ENCODE data around the gene NALCN. TPM values are rescaled to one million over a fixed set of nuclear protein-coding genes. Genes with fewer than 3 reads are reported as not detected.

The NALCN gene
- total RNA-seq, 3 donors from 2014 or later = 0.10 to 1.4 (median 0.12) TPM

DNA sequence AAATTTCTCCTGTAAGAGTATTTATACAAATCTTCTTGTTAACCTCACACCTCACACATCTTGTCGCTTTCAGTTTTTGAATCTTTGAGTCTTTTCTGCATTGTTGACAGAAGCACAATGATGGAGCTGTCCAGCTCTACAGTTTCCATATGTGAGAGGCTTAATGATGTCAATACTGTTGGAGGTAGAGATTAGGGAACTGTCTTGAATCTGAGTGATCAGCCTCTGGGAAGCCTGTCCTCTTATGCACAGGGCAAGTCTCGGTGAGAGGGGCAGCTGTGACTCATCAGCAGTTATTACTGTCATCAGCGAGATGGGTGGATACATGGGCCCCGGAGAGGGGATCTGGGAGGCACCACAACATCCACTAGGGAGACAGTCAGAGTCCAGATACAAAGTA, 31.5 kb upstream of the NALCN start:
- ATAC-seq (no peak), DNase-seq (no peak)
- intact Hi-C loops (cut with DNase I, micrococcal nuclease) = no loop called here
- Histone ChIP-seq H3K9me3 (no peaks in the 10 kb centered on the region), H3K36me3 (ENCODE audit: low read depth) (no peaks in the 10 kb centered on the region), H3K4me3 (no peak overlapping the region), H3K4me1 (ENCODE audit: low read depth) (no peaks in the 10 kb centered on the region)
- TF ChIP-seq, protein P1, sequence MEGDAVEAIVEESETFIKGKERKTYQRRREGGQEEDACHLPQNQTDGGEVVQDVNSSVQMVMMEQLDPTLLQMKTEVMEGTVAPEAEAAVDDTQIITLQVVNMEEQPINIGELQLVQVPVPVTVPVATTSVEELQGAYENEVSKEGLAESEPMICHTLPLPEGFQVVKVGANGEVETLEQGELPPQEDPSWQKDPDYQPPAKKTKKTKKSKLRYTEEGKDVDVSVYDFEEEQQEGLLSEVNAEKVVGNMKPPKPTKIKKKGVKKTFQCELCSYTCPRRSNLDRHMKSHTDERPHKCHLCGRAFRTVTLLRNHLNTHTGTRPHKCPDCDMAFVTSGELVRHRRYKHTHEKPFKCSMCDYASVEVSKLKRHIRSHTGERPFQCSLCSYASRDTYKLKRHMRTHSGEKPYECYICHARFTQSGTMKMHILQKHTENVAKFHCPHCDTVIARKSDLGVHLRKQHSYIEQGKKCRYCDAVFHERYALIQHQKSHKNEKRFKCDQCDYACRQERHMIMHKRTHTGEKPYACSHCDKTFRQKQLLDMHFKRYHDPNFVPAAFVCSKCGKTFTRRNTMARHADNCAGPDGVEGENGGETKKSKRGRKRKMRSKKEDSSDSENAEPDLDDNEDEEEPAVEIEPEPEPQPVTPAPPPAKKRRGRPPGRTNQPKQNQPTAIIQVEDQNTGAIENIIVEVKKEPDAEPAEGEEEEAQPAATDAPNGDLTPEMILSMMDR (IDR thresholded peaks at IDR 0.05) = no peak

- intact Hi-C loops (cut with DNase I, micrococcal nuclease) = no loop called here
- TF ChIP-seq, protein P1 (IDR thresholded peaks at IDR 0.05) = no peak
- Histone ChIP-seq H3K4me1 (ENCODE audit: low read depth) (no peaks in the 10 kb centered on the region), H3K36me3 (ENCODE audit: low read depth) (no peaks in the 10 kb centered on the region), H3K9me3 (no peaks in the 10 kb centered on the region), H3K4me3 (no peak overlapping the region)
- DNase-seq = no peak
- ATAC-seq = no peak
Measured at GRCh38 chr13:101434486-101434885, 18.2 kb upstream of the NALCN start.

GRCh38 chr13:101433895-101434294, 17.6 kb upstream of the NALCN start:
- ATAC-seq (no peak), DNase-seq (no peak)
- no peaks in the 10 kb centered on the region for H3K36me3 ChIP-seq (ENCODE audit: low read depth)
- TF ChIP-seq, protein P1 (IDR thresholded peaks at IDR 0.05) = no peak
- H3K4me1 ChIP-seq (ENCODE audit: low read depth) = no peaks in the 10 kb centered on the region
- H3K9me3 ChIP-seq = no peaks in the 10 kb centered on the region
- no peak overlapping the region for H3K4me3 ChIP-seq
- intact Hi-C loops (cut with DNase I, micrococcal nuclease) = no loop called here

GRCh38 chr13:101429733-101430132, 13.4 kb upstream of the NALCN start:
- Histone ChIP-seq H3K4me1 (ENCODE audit: low read depth) (no peaks in the 10 kb centered on the region), H3K4me3 (no peak overlapping the region), H3K9me3 (no peaks in the 10 kb centered on the region), H3K36me3 (ENCODE audit: low read depth) (no peaks in the 10 kb centered on the region)
- TF ChIP-seq, protein P1 (IDR thresholded peaks at IDR 0.05) = no peak
- ATAC-seq (no peak), DNase-seq (no peak)
- intact Hi-C loops (cut with DNase I, micrococcal nuclease) = no loop called here

- no peak overlapping the region for H3K4me3 ChIP-seq
- TF ChIP-seq, protein P1 (IDR thresholded peaks at IDR 0.05) = no peak
- DNase-seq = no peak
- H3K36me3 ChIP-seq (ENCODE audit: low read depth) = no peaks in the 10 kb centered on the region
- ATAC-seq = no peak
- H3K9me3 ChIP-seq = no peaks in the 10 kb centered on the region
- H3K4me1 ChIP-seq (ENCODE audit: low read depth) = no peaks in the 10 kb centered on the region
- intact Hi-C loops (cut with DNase I, micrococcal nuclease) = no loop called here
Measured at GRCh38 chr13:101425623-101426022, 9.3 kb upstream of the NALCN start.

DNA sequence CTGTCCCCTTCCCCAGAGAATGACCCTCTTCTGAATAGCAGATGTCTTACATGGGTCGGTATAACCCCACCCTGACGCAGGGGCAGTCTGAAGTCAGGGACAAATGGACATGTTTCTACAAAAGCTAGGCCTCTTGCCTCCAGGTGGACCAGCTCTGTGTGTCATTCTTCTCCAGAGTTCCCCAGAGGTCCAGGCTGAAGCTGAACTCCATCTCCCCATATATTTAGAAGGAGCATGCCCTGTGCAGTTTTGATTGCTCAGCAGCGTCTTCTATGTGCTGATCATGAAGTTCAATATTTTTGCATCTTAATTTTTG, 8.8 kb upstream of the NALCN start:
- TF ChIP-seq, protein P1 (IDR thresholded peaks at IDR 0.05) = no peak
- no peaks in the 10 kb centered on the region for H3K9me3 ChIP-seq
- DNase-seq (no peak), ATAC-seq (no peak)
- no peaks in the 10 kb centered on the region for H3K36me3 ChIP-seq (ENCODE audit: low read depth)
- intact Hi-C loops (cut with DNase I, micrococcal nuclease) = no loop called here
- no peak overlapping the region for H3K4me3 ChIP-seq
- H3K4me1 ChIP-seq (ENCODE audit: low read depth) = no peaks in the 10 kb centered on the region
